IMR-90 (cell line): ENCODE measurements around the gene CNGB1. TPM values are rescaled to one million over a fixed set of nuclear protein-coding genes. Genes with fewer than 3 reads are reported as not detected.

Source experiments
- ATAC-seq: fragments of 200-7000 bp; cut with Tn5 transposase; 2 replicates; pipeline ENCODE4 v1.9.1; 2020; ENCODE audit warnings: low read depth, mild to moderate bottlenecking, moderate library complexity
- BruUV-seq: library from RNA; stranded (reverse); fragments of 400-500 nt; replicated peaks from 2 replicates; lab custom pipeline; 2021; lab: Mats Ljungman, UMichigan
- CTCF ChIA-PET: fragments of 300-600 bp; formaldehyde crosslinking; extraction: SDS; loops from one replicate; lab custom pipeline; 2021; ENCODE audit warnings: antibody characterized with exemption; lab: Yijun Ruan, JAX
- POLR2A ChIA-PET: fragments of 300-600 bp; sonication (Branson Sonifier 250); formaldehyde crosslinking; loops from one replicate; lab custom pipeline; 2022; ENCODE audit warnings: antibody characterized with exemption; ENCODE audit not compliant: unreplicated experiment; lab: Charles Lee
- DNase-seq: peaks from one replicate; pipeline ENCODE4 v3.0.0; 2013
- H2AFZ ChIP-seq: replicated peaks from 2 replicates; pipeline ENCODE3; 2013; ENCODE audit warnings: low read length, mild to moderate bottlenecking; ENCODE audit not compliant: poor library complexity
- H2AK5ac ChIP-seq: 2 replicates; pipeline ENCODE4 v1.6.1; 2013; ENCODE audit warnings: low read depth, low read length, inconsistent platforms
- H2AK9ac ChIP-seq: replicated peaks from 2 replicates; pipeline ENCODE3; 2013; ENCODE audit warnings: mild to moderate bottlenecking, low read depth, low read length, moderate library complexity; ENCODE audit not compliant: poor library complexity
- H2BK120ac ChIP-seq: 2 replicates; pipeline ENCODE4 v1.6.1; 2013; ENCODE audit warnings: low read depth, low read length, inconsistent platforms
- H2BK15ac ChIP-seq: 3 replicates; pipeline ENCODE4 v1.6.1; 2013; ENCODE audit warnings: low read depth, low read length, inconsistent platforms
- H2BK20ac ChIP-seq: 2 replicates; pipeline ENCODE4 v1.6.1; 2013; ENCODE audit warnings: low read depth, mild to moderate bottlenecking, inconsistent platforms, low read length, moderate library complexity
- H2BK5ac ChIP-seq: 2 replicates; pipeline ENCODE4 v1.6.1; 2013; ENCODE audit warnings: mild to moderate bottlenecking, low read depth, low read length, inconsistent platforms; ENCODE audit not compliant: poor library complexity, severe bottlenecking
- H3K14ac ChIP-seq: replicated peaks from 2 replicates; pipeline ENCODE4 v1.6.1; 2013; ENCODE audit warnings: low read depth, low read length, inconsistent platforms
- H3K18ac ChIP-seq: 2 replicates; pipeline ENCODE4 v1.6.1; 2013; ENCODE audit warnings: low read depth, low read length, control low read depth
- H3K23ac ChIP-seq: 2 replicates; pipeline ENCODE4 v1.6.1; 2013; ENCODE audit warnings: low read depth, low read length, inconsistent platforms
- H3K27ac ChIP-seq: 2 replicates; pipeline ENCODE4 v1.5.1; 2013; ENCODE audit warnings: mild to moderate bottlenecking, control low read depth, low read length; ENCODE audit not compliant: insufficient read depth
- H3K27me3 ChIP-seq: 2 replicates; pipeline ENCODE4 v1.6.1; 2013; ENCODE audit warnings: low read length; ENCODE audit not compliant: control insufficient read depth, insufficient read depth
- H3K36me3 ChIP-seq: 2 replicates; pipeline ENCODE4 v1.6.1; 2013; ENCODE audit warnings: low read length, mixed read lengths; ENCODE audit not compliant: control insufficient read depth, insufficient read depth
- H3K4ac ChIP-seq: 2 replicates; pipeline ENCODE4 v1.6.1; 2013; ENCODE audit warnings: low read depth, low read length, inconsistent platforms
- H3K4me1 ChIP-seq: 2 replicates; pipeline ENCODE4 v1.6.1; 2013; ENCODE audit warnings: low read length, mixed read lengths; ENCODE audit not compliant: control insufficient read depth, insufficient read depth
- H3K4me2 ChIP-seq: 2 replicates; pipeline ENCODE4 v1.6.1; 2013; ENCODE audit warnings: low read depth, mild to moderate bottlenecking, control low read depth, low read length, moderate library complexity
- H3K4me3 ChIP-seq: 2 replicates; pipeline ENCODE4 v1.5.1; 2013; ENCODE audit warnings: low read depth, mild to moderate bottlenecking, control low read depth, low read length, moderate library complexity; ENCODE audit not compliant: insufficient read depth
- H3K56ac ChIP-seq: 2 replicates; pipeline ENCODE4 v1.6.1; 2013; ENCODE audit warnings: low read length, inconsistent platforms; ENCODE audit not compliant: insufficient read depth; ENCODE audit errors: extremely low read depth
- H3K79me1 ChIP-seq, 2 experiments: 2 replicates each; pipeline ENCODE4 v1.6.1; 2013; ENCODE audit warnings: low read length in 2 of 2, inconsistent platforms in 1 of 2, low read depth in 1 of 2
- H3K9ac ChIP-seq: 2 replicates; pipeline ENCODE4 v1.6.1; 2013; ENCODE audit warnings: low read depth, low read length, control low read depth
- H3K9me1 ChIP-seq: 2 replicates; pipeline ENCODE4 v1.6.1; 2013; ENCODE audit warnings: low read length, inconsistent platforms; ENCODE audit not compliant: insufficient read depth
- H3K9me3 ChIP-seq: 2 replicates; pipeline ENCODE4 v1.6.1; 2013; ENCODE audit warnings: low read length; ENCODE audit not compliant: control insufficient read depth, insufficient read depth
- H4K20me1 ChIP-seq: 2 replicates; pipeline ENCODE4 v1.6.1; 2013; ENCODE audit warnings: low read length, inconsistent platforms; ENCODE audit not compliant: insufficient read depth
- H4K5ac ChIP-seq: 2 replicates; pipeline ENCODE4 v1.6.1; 2013; ENCODE audit warnings: mild to moderate bottlenecking, low read depth, low read length, control low read depth
- H4K8ac ChIP-seq, 2 experiments: 2 replicates each; pipeline ENCODE4 v1.6.1; 2013; ENCODE audit warnings: low read depth in 2 of 2, low read length in 2 of 2, control low read depth in 1 of 2, inconsistent platforms in 1 of 2
- H4K91ac ChIP-seq: 2 replicates; pipeline ENCODE4 v1.6.1; 2013; ENCODE audit warnings: low read depth, low read length, inconsistent platforms; ENCODE audit not compliant: insufficient read depth
- BHLHE40 ChIP-seq: fragments of 150-350 bp; IDR thresholded peaks from 2 replicates; pipeline ENCODE4 v1.6.1; 2016; ENCODE audit warnings: mild to moderate bottlenecking, low read depth, low read length
- CEBPB ChIP-seq: IDR thresholded peaks from 2 replicates; pipeline ENCODE4 v1.6.1; 2012; ENCODE audit warnings: low read depth, low read length, improper control_type of control experiment
- CHD1 ChIP-seq: IDR thresholded peaks from 2 replicates; pipeline ENCODE4 v1.6.1; 2012; ENCODE audit warnings: low read depth, low read length, improper control_type of control experiment
- CTCF ChIP-seq: conservative IDR thresholded peaks from 2 replicates; pipeline ENCODE4 v1.5.1; 2012; ENCODE audit warnings: mild to moderate bottlenecking, low read depth, low read length, improper control_type of control experiment
- ELK1 ChIP-seq: fragments of 150-350 bp; IDR thresholded peaks from 2 replicates; pipeline ENCODE4 v1.6.1; 2016; ENCODE audit warnings: low read depth, mild to moderate bottlenecking, low read length, moderate library complexity, borderline replicate concordance
- FOS ChIP-seq: fragments of 150-350 bp; IDR thresholded peaks from 2 replicates; pipeline ENCODE4 v1.6.1; 2016; ENCODE audit warnings: low read depth, low read length
- MAZ ChIP-seq: IDR thresholded peaks from 2 replicates; pipeline ENCODE4 v1.6.1; 2012; ENCODE audit warnings: low read depth, mild to moderate bottlenecking, low read length, improper control_type of control experiment, moderate library complexity, borderline replicate concordance
- MXI1 ChIP-seq: IDR thresholded peaks from 2 replicates; pipeline ENCODE4 v1.6.1; 2012; ENCODE audit warnings: low read depth, mild to moderate bottlenecking, low read length, moderate library complexity, borderline replicate concordance
- NFE2L2 ChIP-seq: fragments of 150-350 bp; IDR thresholded peaks from 2 replicates; pipeline ENCODE4 v1.6.1; 2016; ENCODE audit warnings: low read depth, mild to moderate bottlenecking, low read length
- POLR2A ChIP-seq: IDR thresholded peaks from 2 replicates; pipeline ENCODE4 v1.6.1; 2012; ENCODE audit warnings: mild to moderate bottlenecking, low read depth, low read length
- RCOR1 ChIP-seq: IDR thresholded peaks from 2 replicates; pipeline ENCODE4 v1.6.1; 2012; ENCODE audit warnings: mild to moderate bottlenecking, low read length, improper control_type of control experiment; ENCODE audit not compliant: insufficient replicate concordance
- SMC3 ChIP-seq: fragments of 150-350 bp; IDR thresholded peaks from 2 replicates; pipeline ENCODE4 v1.6.1; 2016; ENCODE audit warnings: low read depth, mild to moderate bottlenecking, antibody characterized with exemption, low read length, moderate library complexity
- USF2 ChIP-seq: fragments of 150-350 bp; IDR thresholded peaks from 2 replicates; pipeline ENCODE4 v1.6.1; 2017; ENCODE audit warnings: mild to moderate bottlenecking, antibody characterized with exemption, low read length, low read depth
- WGBS, 2 experiments: methylation state at CpG; one replicate each; pipeline versions ENCODE4 v1.1.5 to v1.1.7; 2013; ENCODE audit warnings: missing lambda C conversion rate in 2 of 2; ENCODE audit not compliant: insufficient read length in 1 of 2; ENCODE audit errors: extremely low coverage in 2 of 2; 5-methylcytosine and 5-hydroxymethylcytosine counted together
- dilution Hi-C: fragments of 300-500 bp; cut with HindIII; formaldehyde crosslinking; loops from one replicate; pipeline ENCODE4 v1.14.3; 2018; ENCODE audit warnings: low sequenced_read_pairs; ENCODE audit not compliant: unreplicated experiment
- in situ Hi-C: fragments of 300-500 bp; cut with MboI; formaldehyde crosslinking; loops from 3 replicates; pipeline ENCODE4 v1.14.3; 2019; ENCODE audit warnings: low sequenced_read_pairs, inconsistent platforms, mixed read lengths
- intact Hi-C: fragments of 100-400 bp; cut with micrococcal nuclease; formaldehyde crosslinking; loops from 2 replicates; pipeline ENCODE4 v1.10.0; 2022
- polyA plus RNA-seq, 3 experiments: library from polyadenylated mRNA; depleted of rRNA; stranded (reverse); fragments of >200 nt; gene quantifications; 2 replicates each; pipeline ENCODE4 v1.2.3, GENCODE V29; 2012; ENCODE audit warnings: low replicate concordance in 1 of 3
- total RNA-seq: library from RNA; depleted of rRNA; stranded (reverse); fragments of >200 nt; gene quantifications from 2 replicates; pipeline ENCODE4 v1.2.3, GENCODE V29; 2012

CNGB1 gene
- total and polyA plus RNA-seq, 2 of the 4 experiments (the other 2 are of a cell fraction): not detected

GRCh38 chr16:57855188-57855587 is 115.7 kb downstream of the CNGB1 start:
- Histone ChIP-seq H3K23ac (no peak overlapping the region), H3K27me3 (peaks cover 2% of the 10 kb centered on the region; the same call in 1 of the 2 replicates), H2AK5ac (no peak overlapping the region), H3K4me3 (no peak overlapping the region), H4K5ac (no peak overlapping the region), H2AK9ac (no peak overlapping the region), H4K91ac (no peak overlapping the region), H4K8ac (no peak overlapping the region), H4K20me1 (no peaks in the 10 kb centered on the region), H3K27ac (no peak overlapping the region), H3K56ac (no peak overlapping the region), H2BK20ac (no peak overlapping the region), H2AFZ (no peak overlapping the region), H2BK15ac (no peak overlapping the region), H3K4me1 (no peaks in the 10 kb centered on the region), H3K9me3 (peaks cover 4% of the 10 kb centered on the region; the same call in 1 of the 2 replicates), H3K4ac (no peak overlapping the region), H3K14ac (no peak overlapping the region), H3K4me2 (no peak overlapping the region), H3K79me1 (no peaks in the 10 kb centered on the region), H2BK120ac (no peak overlapping the region), H3K9ac (no peak overlapping the region), H3K9me1 (no peaks in the 10 kb centered on the region), H3K36me3 (no peaks in the 10 kb centered on the region), H3K18ac (no peak overlapping the region), H2BK5ac (no peak overlapping the region)
- BruUV-seq: no TSS peak
- intact Hi-C loops (no loop called here), in situ Hi-C loops (no loop called here), dilution Hi-C loops (no loop called here)
- ATAC-seq (no peak), DNase-seq (no peak)
- ChIA-PET POLR2A (no interaction called here), CTCF (no interaction called here)
- TF ChIP-seq USF2: no peak
- no peak for TF ChIP-seq MXI1
- no peak for TF ChIP-seq CEBPB
- TF ChIP-seq CTCF: no peak
- TF ChIP-seq RCOR1: no peak
- TF ChIP-seq POLR2A: no peak
- TF ChIP-seq MAZ: no peak
- no peak for TF ChIP-seq NFE2L2
- no peak for TF ChIP-seq CHD1
- no peak for TF ChIP-seq BHLHE40
- no peak for TF ChIP-seq SMC3
- TF ChIP-seq ELK1: no peak
- no peak for TF ChIP-seq FOS
- no CpG with 5 or more reads among the region's 5 CpGs for WGBS, 2 experiments
